Upper lobe of left lung (tissue), 4 donors: ENCODE data around the gene BRINP2.

Experiments used
- CTCF ChIP-seq, 6 experiments: fragments of 450-650 bp in 4 of 6; fragments of 200-600 bp in 2 of 6; sonication (generic) in 2 of 6; IDR thresholded peaks; one replicate each; pipeline ENCODE4 v1.5.1; 2016 to 2019; ENCODE audit warnings: antibody characterized with exemption in 6 of 6
- POLR2AphosphoS5 ChIP-seq, 2 donors: sonication (generic); formaldehyde crosslinking; IDR thresholded peaks; one replicate each; pipeline ENCODE4 v1.5.1; 2017; ENCODE audit warnings: antibody characterized with exemption in 2 of 2

- TF ChIP-seq POLR2AphosphoS5 (IDR thresholded peaks at IDR 0.05) (no peak), CTCF (IDR thresholded peaks at IDR 0.05) (no peak)
Observed at GRCh38 chr1:177227978-177228692, 57.4 kb downstream of the BRINP2 start.
